ENCODE results near the gene PRICKLE2. TPM values are rescaled to one million over a fixed set of nuclear protein-coding genes. Genes with fewer than 3 reads are reported as not detected.
A peak's percentile ranks its signal among the peaks of the same experiment; 100 is the strongest.

Gene PRICKLE2
- total RNA-seq, 1 donor from 2014 or later: 43.2 TPM

DNA sequence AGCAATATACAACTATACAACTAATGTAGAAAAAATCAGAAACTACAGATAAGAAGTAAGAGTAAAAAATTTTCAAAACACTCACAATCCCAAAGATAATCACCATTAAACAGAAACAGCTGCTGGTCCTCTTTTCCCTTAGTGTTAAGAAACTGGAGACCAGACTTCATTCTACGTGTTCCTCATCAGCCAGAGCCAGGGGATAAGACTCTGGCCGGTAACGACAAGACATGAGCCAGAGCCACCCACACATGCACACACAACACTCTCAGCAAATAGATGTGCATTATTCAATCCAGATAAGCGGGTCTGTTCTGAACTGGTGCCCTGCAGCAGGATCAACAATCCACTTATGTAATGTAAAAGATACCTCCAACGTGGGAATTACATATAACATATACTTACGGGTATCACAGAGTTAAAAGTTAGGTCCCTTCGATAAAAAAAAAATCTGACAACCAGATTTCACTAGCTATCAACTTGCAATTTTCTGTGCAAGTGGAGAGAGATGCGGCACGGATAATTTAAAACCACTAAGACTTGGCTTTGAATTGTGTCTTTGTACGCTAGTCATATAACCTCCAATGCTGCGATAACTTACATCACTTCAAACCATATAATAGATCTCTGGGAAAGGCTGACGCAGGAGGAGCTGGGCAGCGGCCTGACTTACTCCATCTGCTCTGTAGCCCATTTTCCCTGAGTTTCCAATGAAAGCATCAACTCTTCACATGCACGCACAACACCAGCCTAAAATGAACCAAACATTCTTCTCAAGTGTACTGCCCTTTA, 17.8 kb downstream of the PRICKLE2 start:
- peaks cover 31% of the 10 kb centered on the region for H3K4me1 Mint-ChIP-seq
- H3K4me3 Mint-ChIP-seq: no peak overlapping the region
- peak overlapping the region; percentile 76 for H3K27ac Mint-ChIP-seq
- no peaks in the 10 kb centered on the region for H3K27me3 Mint-ChIP-seq (ENCODE audit: low read depth)
- H3K36me3 Mint-ChIP-seq: peaks cover 2% of the 10 kb centered on the region
- no peak for TF ChIP-seq CTCF (IDR thresholded peaks at IDR 0.05; ENCODE audit: unreplicated experiment)
- DNase-seq (ENCODE audit: low spot score in 2 of 2, unreplicated experiment in 2 of 2): no peak
- no peaks in the 10 kb centered on the region for H3K9me3 Mint-ChIP-seq

DNA sequence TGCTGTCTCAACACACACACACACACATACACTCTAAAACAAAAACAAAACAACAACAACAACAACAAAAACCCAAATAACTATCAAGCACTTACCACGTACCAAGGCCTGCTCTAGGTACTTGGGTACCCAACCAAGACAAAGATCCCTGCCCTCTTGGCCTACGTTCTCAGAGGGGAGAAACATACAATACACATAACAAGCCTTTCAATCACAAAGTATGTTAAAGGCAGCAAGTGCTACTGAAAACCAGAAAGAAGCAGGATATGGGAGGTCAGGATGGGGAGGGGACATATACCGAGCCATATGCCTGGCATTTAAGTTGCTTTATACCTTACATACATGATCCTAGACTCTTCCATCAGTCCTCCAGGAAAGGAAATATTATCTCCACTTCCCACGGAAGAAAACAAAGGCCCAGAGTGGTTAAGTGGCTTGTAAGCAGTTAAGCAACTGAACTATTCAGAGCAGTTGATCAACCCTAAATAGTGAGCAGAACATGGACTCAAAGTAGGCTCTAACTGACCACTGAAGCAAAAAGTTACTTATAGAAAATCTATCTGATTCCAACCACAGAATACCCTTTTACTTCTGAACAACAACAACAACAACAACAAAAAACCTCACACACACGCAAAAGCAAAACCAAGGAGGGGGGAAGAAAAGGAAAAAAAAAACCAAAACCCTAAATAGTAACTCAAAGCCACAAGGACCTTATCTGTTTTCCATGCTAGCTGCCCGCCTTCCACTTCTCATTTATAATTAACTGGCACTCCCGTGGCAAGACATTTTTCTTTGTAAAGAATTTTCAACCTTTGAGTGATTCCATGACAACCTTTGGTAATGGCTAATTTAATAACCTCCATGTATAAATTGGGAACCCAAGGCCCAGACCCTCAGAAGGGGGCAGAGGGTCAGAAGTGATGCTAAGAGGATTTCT, 21.0 kb downstream of the PRICKLE2 start:
- peaks cover 32% of the 10 kb centered on the region for H3K4me1 Mint-ChIP-seq
- no peak overlapping the region for H3K27ac Mint-ChIP-seq

GRCh38 chr3:64203216-64203615, 22.1 kb downstream of the PRICKLE2 start:
- TF ChIP-seq CTCF (IDR thresholded peaks at IDR 0.05; ENCODE audit: unreplicated experiment): no peak
- H3K4me3 Mint-ChIP-seq: no peak overlapping the region

More for the DNA sequence above, 21.0 kb downstream of the PRICKLE2 start:
- no peak for TF ChIP-seq CTCF (IDR thresholded peaks at IDR 0.05; ENCODE audit: unreplicated experiment)
- H3K36me3 Mint-ChIP-seq: peaks cover 8% of the 10 kb centered on the region
- H3K4me3 Mint-ChIP-seq: no peak overlapping the region
- H3K9me3 Mint-ChIP-seq: no peaks in the 10 kb centered on the region
- H3K27me3 Mint-ChIP-seq (ENCODE audit: low read depth): no peaks in the 10 kb centered on the region
- no peak for DNase-seq (ENCODE audit: low spot score in 2 of 2, unreplicated experiment in 2 of 2)

DNA sequence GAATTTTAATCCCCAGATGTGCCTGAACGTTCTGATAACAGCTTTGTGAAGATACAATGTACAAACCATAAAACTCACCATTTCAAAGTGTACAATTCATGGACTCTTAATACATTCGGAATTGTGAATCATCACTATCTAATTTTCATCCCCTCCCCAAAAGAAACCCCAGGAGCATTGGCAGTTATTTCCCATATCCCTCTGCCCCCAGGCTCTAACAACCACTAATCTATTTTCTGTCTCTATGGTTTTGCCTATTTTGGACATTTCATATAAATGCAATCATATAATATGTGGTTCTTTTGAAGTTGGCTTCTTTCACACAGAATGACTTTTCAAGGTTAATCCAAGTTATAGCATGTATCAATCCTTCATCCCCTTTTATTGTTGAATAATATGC, 25.3 kb downstream of the PRICKLE2 start:
- no peak for DNase-seq (ENCODE audit: low spot score in 2 of 2, unreplicated experiment in 2 of 2)
- no peak for TF ChIP-seq CTCF (IDR thresholded peaks at IDR 0.05; ENCODE audit: unreplicated experiment)
- peaks cover 17% of the 10 kb centered on the region for H3K4me1 Mint-ChIP-seq
- H3K27ac Mint-ChIP-seq: no peak overlapping the region
- H3K4me3 Mint-ChIP-seq: no peak overlapping the region
- no peaks in the 10 kb centered on the region for H3K27me3 Mint-ChIP-seq (ENCODE audit: low read depth)
- peaks cover 24% of the 10 kb centered on the region for H3K36me3 Mint-ChIP-seq
- peaks cover 6% of the 10 kb centered on the region for H3K9me3 Mint-ChIP-seq

More at GRCh38 chr3:64203216-64203615, 22.1 kb downstream of the PRICKLE2 start:
- H3K36me3 Mint-ChIP-seq: peaks cover 15% of the 10 kb centered on the region
- H3K27ac Mint-ChIP-seq: no peak overlapping the region
- no peaks in the 10 kb centered on the region for H3K27me3 Mint-ChIP-seq (ENCODE audit: low read depth)
- no peak for DNase-seq (ENCODE audit: low spot score in 2 of 2, unreplicated experiment in 2 of 2)
- H3K4me1 Mint-ChIP-seq: peaks cover 31% of the 10 kb centered on the region
- no peaks in the 10 kb centered on the region for H3K9me3 Mint-ChIP-seq

DNA sequence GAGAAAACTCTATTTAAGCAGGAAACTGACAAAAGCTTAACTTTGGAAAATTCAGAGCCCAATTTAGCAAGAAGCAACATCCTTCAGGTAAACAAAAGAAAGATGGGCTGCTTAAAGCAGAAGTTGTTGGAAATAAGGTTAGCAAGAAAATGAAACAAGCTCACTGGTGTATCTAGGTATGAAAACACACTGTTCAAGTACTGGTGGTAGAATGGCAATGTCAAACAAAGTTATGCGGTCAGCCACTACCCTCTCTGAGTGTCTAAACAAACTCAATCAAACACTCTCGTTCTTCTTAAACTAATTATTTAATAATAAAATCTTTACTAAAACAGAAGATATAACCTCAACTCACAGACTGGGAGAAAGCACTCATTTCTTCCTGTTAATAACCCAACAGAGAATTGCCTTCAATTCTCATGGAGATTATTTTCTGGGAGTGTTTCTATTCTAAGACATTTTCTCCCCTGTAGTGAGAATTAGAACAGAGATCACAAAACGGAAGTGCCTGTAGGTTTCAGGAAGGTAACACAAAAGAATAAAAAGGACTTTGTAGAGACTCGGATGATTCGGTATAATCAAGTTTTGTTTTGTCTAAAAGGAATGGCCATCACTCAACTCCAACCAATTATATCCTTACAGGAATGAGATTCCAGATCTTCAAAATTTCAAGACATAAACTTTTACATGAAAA, 28.9 kb downstream of the PRICKLE2 start:
- TF ChIP-seq CTCF (IDR thresholded peaks at IDR 0.05; ENCODE audit: unreplicated experiment): no peak
- Mint-ChIP-seq H3K4me3 (no peak overlapping the region), H3K27me3 (ENCODE audit: low read depth) (no peaks in the 10 kb centered on the region), H3K4me1 (peaks cover 7% of the 10 kb centered on the region), H3K9me3 (peaks cover 22% of the 10 kb centered on the region), H3K36me3 (peaks cover 42% of the 10 kb centered on the region), H3K27ac (peak overlapping the region; percentile 34)
- no peak for DNase-seq (ENCODE audit: low spot score in 2 of 2, unreplicated experiment in 2 of 2)
